Retina (tissue), 1 donor: ENCODE measurements around the gene CCDC34.

ENCODE experiments used
- DNase-seq: peaks from one replicate; pipeline ENCODE4 v3.0.0-alpha.2; 2016

Gene CCDC34

DNA sequence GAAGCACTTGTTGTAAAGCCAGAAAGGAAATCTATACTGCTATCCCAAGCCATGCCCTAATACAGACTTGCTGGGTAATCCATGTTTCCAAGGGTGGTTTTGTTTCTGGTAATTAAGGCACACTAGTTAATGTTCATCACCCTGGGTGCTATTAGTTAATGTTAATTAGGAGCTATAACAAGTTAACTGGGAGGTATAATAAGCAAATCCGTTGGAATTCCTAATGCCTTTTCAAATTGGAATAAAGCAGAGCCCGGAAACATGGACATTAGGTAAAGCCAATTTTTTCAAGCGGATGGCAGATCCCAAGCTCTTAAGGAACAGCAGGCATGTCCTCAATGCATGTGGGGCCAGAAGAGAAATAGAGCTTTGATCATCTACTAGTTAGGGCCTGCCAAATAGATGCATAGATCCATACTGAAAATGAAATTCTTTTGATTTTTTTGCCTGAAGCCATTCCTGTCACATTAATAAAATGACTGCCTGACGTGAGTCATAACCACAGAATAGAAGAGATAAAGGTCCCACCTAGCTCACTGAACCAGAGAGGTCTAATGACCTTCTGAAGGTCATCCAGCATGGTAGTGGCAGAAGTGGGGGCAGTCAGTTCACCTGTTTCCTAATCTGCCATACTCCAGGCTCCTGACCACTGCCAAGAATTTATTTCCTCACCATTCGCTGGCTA lies 28.5 kb upstream of the CCDC34 start:
- DNase-seq, result peak; percentile 56

DNA sequence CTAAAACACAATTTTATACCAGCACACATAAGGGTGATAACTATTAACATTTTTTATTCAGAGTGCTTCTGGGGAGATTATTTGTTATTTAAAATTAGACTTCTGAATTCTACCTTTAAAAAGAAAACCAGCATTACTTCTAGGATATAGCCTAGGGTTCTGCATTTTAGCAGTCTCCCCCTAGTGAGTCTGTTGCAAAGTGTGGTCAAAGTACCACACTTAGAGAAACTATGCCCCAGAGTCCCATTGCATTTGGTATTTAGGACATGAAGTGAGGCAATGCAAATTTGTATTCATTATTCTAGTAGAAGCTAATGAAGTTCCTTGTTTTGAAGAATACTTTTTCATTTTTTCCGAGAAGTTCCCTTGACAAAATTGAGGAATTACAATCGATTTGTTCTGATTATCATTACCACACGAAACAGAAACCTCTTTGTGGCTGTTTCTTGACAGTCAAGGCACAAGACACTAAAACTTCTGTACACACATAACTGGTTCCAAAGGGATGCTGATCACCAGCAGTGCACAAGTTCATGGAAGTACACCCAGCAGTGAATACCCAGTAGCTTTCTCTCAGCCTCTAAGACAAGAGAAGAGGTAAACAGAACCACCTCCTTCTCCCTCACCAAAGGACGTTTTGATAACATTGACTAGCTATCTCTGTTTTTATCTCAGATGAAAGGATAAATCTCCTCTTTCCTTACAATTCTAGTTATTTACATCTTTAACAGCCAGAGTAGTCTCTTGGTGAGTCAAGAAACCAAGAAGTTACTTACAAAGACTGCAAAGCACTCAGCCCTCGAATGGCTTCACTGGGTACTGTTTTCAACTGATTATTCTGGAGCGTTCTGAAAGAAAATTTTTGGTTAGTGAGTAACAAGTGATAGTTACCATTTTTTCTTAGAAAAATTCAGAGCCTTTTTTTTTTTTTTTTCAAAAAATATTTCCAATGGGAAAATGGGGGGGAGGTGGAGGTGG lies 27.6 kb upstream of the CCDC34 start:
- no peak for DNase-seq

DNA sequence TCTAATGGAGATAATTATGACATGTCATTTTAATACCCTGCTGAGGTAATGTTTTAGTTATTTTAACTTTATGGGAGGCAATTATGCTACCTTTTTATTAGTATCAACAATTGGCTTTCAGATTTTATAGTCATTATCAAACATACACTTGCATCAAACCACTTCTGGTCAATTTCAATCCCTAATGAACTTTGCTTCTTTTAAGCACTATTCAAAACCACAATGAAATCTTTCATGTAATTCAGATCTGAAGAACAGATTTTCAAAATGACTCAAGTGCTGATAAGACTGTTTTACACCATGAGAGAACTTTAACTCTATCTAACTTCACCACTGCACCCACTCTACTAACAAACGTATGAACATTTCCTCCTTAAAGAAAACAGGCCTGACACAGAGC lies 25.9 kb upstream of the CCDC34 start:
- no peak for DNase-seq

DNA sequence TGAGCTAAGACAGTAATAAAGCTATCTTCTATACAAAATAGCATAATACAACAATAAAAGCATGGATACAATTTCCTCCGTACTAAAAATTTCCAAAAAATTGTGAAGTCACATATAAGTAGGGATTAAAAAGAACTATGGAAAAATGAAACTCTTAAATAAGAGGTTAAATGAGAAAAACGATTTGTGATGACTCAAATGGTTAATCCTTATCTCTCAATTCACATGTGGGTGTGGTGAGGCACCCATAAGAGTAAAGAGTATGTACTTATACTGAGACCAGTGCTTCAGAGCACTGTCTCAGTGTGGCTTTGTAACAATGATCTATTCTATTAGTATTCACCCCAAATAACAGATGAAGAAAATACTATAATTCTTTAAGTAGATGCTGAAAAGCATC lies 25.0 kb upstream of the CCDC34 start:
- no peak for DNase-seq

DNA sequence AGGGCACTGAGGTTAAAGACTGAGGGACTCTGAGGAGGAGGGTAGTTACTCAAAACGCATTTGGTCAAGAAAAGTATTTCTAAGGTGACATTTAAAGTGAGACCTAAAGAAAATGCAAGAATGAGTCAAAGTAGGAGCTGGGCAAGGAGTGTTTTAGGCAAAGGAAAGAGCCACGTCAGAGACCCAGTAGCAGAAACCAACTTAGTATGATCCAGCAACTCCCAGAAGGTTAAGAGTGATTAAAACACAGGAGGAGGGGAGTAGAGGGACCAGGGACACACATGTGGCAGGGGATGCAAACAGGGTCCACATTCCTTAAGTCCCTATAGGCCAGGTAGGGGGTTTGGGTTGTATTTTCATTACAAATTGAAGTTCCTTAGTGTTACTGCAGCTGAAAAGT lies 24.3 kb upstream of the CCDC34 start:
- DNase-seq, result no peak

DNA sequence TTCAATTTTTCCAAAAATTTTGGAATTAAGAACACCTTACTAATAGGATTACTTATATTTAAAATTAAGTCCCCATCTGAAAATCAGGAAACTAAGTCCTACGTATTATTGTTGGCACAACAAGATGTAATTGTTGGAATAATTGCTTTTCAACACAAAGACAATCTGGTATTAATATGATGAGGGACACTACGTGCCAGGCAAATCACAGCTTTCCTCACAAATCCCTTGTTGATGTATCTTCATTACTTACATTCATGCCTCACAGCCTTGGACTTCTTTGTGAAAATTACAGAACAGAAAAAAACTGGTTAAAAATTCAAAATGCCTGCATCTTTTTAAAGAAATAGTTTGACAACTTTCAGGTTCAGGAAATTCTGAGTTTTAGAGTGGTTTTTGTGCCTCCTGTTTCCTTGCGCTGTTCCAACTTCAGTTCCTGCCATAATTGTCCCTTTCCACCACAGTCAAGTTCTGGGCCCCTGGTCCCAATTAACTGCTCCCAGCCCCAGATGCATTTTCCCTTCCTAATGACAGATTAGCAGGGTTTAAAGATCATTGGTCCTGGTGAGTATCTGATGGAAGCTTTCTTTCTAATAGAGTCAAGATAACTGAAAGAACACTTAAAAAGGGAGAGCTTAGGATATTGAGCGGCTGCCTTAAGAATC lies 23.3 kb upstream of the CCDC34 start:
- DNase-seq, result peak; percentile 63

DNA sequence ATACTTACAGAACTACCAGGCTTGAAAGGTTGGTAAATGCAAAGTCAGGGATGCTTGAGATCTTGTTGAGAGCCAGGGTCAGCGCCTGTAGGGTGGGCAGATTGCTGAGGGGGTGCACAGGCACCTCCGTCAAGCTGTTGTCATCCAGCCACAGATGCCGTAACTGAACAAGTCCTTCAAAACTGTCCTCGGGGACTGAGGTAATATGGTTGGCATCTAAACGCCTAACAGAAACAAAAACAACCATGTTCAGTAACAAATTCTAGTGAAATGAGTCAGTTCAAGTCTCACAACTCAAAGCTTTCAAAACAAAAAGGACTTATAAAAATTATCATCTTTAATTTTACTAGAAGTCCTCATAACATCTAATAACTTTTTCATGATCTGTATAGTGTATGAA lies 22.2 kb upstream of the CCDC34 start:
- no peak for DNase-seq

DNA sequence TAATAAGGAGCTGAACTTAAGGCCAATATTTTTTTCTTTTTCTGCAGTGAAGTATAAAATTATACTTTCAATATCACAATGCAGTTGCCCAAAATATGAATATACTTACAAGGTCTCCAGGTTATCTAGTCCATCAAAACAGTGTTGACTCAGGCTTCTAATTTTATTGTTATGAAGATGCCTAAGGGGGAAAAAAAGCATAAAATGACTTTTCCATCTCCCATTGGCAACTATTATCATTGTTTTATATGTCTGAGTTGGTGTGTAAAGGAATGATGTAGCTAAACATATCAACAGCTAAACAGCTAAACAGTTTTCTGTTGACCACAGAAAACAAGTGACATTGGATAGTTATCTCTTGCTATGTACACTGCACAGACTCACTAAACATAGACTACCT lies 21.2 kb upstream of the CCDC34 start:
- DNase-seq, result no peak

DNA sequence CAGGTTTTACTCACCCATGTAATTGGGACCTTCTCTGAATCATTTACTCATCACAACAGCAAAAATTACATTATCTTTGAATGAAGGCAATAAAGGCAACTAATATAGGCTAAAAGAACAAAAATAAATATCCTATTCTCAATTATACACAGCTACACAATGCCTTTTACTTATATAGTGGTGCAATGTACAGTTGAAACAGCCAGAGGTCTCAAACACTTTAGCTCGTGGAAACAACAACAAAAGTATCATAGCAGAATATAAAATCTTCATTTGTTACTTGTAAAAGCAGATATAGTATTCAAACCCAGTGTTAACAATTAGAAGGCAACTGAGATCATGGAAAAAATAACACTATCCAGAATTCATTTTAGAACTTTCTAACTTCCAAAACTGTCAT lies 20.6 kb upstream of the CCDC34 start:
- no peak for DNase-seq

DNA sequence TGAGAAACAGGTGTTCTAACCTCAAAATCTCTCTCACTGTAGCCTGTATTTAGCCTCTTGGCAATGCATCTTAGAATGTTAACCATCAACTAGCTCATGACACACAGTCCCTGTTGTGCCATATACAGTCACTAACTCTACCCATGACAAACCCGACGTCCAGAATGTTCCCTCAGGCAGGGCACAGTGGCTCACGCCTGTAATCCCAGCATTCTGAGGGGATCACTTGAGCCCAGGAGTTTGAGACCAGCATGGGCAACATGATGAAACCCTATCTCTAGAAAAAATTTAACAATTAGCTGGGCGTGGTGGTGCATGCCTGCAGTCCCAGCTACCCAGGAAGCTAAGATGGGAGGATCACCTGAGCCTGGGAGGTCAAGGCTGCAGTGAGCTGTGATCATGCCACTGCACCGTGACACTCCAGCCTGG lies 18.2 kb upstream of the CCDC34 start:
- no peak for DNase-seq

DNA sequence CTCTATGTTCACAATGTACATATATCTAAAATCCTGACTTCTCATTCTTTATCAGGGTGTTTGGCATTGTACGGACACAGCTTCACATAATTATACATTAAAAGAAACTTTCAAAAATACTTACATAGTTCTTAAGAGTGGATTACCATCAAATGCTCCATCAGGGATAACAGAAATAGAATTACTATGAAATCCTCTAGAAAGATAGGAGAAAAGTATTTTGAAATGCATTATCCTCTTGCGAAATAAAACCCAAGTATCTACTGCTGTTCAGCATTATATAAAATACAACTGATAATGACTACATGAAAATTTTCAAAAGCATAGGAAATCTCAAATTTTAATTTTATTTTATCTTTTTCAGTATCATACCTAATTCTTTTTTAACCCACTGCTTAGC lies 17.8 kb upstream of the CCDC34 start:
- DNase-seq, result no peak

DNA sequence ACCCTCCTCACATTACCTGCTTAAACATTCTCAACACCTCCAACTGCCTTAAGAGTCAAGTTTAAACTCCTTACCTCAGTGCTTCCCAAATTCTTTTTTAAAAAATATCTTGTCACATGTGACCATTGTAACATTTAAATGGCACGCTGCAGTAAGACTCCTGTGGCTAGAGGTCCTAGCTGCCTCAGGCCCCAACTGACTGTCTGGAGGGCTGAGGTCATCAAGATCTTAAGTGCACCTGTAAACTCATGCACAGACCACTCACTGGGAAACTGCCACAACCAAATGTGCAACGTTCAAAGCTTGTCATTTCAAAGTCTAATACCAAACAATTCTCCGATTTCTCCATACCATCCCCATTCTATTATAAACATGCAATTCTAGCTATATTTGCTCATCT lies 16.4 kb upstream of the CCDC34 start:
- no peak for DNase-seq

DNA sequence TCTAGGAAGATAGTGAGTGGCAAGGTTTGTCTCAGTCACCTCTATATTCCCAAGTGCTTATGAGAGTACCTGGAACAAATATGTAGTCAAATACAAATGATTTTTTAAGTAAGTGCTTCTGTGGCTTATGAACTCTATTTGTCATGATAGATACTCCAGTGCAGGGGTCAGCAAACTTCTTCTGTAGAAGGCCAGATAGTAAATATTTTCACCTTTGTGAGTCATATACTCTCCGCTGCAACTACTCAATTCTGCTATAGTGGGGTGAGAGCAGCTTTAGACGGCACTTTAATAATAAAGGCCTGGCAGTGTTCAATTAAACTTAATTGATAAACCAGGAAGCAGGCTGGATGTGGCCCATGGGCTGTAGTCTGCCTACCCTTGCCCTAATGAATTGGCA lies 12.4 kb upstream of the CCDC34 start:
- no peak for DNase-seq

DNA sequence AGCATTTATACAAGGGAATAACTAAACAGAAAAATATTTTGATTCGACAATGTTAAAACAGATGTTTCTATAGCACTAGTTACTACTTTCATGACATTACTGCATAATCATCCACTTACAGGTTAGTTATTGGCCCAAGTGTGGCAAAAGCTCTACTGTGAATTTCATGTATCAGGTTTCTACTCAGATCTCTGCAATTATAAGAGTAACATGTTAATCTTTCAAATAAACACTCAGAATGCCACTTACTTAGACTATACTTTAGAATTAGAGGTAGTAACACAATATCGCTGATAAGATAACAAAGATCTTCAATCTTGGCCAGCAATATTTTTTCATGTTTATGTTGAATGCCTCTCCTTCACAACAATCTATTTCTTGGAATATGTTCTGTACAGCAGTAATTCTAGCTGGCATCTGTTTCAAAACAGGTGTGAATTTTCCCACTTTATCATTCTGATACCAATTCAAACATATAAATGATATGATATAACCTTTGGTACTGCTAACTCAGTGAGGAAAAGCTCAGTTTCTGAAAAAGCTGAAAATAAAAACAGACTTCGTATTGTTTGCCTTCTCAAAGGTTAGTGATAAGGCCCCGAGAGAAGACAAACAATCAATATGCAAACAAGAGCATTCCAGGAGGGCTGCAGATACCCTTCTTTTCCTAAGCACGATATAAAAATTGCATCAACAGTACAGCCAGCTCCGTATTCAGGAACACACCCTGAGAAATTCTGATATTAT lies 11.0 kb upstream of the CCDC34 start:
- no peak for DNase-seq

DNA sequence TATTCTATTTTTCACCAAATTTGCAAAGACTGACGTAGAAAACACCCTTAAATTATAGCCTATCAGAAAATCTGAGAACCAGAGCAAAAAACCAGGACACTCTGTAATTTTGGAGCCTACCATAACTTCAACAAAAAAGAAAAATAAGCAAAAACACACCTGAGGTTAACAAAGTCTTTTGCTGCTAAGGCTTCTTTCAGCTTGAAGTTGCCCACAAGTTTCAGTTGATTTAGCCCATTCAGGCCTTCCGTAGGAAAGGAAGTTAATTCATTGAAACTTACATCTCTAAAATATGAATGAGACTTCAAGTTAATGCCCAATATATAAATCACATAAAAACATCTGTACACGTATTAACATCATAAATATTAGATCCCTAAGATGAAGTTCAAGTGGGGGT lies 10.4 kb upstream of the CCDC34 start:
- DNase-seq, result no peak

DNA sequence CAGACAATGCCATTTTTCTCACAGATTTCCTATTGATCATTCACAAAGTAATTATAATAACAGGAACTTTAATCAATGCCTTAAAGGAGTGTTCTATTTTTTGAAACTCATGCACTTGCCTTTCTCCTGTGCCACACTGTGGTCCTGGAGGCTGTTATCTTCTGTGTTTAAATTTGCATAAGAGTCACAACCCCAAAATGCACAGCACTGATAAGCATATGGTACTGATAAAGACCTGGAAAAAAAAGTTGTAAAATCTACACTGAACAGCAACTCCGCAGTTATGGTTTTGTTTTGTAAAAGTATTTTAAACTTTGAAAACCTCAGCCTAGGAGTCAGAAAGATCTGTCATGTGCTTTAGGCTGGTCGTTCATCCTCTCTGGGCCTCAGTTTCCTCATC lies 9.1 kb upstream of the CCDC34 start:
- DNase-seq, result no peak

DNA sequence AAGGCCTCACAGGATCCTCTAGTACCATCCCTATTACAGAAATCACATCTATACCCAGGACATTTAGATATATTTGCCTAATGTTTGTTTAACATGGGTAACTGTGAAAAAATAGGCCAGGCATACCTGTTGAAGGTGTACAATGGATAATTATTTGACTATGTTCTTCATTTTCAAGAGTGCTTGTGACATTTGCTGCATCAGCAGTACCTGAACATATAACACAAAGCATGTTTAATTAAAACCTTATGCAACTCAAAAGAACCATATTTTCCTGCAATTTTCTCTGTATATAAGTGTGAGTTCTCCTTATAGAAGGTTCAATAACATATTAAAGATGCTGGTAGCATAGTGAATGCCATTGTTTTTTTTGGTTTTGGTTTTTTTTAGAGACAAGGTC lies 8.5 kb upstream of the CCDC34 start:
- no peak for DNase-seq

DNA sequence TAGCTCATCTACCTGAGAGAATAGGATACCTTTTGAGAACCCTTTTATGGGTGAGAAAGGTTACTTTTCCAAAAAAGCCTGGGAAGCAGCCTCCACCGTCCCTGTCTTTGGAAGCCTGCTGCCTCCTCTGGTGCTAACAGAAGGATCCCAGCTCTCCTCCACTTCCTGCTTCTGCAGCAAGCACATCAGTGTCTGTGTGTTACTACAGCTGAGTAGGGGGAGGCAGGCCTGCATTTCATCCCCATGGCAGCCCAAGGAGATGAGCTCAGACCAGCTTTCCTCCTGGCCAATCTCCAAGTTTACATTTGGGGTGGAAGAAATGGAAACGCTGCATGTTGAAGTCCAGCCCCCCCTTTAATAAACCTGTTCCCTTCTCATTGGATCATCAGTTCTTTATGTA lies 7.4 kb upstream of the CCDC34 start:
- no peak for DNase-seq

DNA sequence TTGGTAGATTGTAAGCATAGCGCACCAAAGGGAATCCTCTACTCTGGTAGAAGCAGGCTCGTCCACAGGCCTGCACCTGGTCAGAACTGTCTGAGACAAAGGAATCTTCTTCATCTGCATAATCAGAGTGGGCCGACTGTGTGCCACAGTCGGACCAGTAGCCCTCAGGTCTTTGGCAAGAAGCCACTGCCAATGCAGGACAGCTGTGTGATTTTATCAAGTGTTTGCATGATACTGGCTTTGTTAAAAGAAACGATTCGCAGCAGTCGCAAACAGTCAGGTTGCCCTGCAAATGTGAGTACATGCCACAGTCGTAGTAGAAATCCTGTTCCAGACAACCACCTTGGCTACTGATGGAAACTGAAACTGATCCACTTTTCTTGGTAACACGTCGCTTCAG lies 4.9 kb upstream of the CCDC34 start:
- no peak for DNase-seq

DNA sequence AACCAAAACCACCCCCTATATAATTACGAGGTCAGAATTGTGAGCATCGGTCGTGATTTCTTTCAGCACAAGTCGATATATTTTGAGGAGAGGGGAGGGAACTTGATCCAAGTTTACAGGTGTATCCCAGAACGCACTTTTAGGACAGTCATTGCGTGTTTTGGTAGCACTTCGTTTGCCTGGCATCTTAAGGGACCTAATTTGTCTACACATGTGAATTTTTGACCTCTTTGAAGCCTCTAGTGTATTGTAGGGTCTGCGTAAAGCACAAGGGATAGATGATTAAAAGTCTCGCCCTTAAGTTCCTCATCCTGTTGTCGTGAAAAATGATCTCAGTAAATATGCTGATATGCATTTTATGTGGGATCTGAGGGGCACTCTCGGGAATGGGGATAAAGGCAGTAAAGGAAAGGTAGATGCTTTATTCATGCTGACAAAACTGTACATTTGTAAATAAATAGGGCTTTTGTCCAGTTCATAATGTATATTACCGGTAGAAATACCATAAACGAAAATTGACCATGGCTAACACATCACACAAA lies 632 bp upstream of the CCDC34 start:
- no peak for DNase-seq

DNA sequence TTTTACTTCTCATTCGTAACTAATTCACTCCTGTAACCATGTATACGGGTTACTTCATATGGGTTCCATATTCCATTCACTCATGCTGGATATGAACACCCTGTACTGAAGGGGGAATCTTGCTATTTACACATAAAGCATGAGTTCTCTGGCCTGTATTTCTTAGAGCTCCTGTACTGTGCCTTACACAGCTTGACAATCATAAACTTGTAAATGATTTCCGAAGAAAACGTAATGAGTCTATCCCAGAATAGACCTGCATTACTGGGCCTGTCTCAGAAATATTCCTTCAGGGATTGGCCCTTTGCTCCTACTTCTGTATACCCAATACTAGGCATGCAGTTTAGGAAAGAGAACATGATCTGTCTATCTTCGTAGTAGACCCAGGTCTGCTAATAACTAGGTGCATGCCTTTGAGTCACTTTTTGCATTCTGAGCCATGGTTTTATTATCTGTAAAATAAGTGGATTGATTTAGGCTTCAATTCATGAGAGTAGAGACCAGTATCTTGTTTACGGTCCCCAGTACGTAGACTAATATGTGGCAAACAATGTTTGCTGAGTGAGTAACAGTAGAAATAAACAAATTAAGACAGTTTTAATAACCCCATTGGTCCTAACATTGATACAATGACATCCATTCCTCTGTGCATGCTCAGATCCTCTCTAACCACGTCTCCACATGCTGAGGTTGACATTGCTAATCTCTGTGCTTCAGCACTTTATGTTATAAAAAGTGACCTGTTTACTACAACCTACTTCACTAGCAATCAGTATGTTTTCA lies 1.2 kb downstream of the CCDC34 start:
- no peak for DNase-seq

DNA sequence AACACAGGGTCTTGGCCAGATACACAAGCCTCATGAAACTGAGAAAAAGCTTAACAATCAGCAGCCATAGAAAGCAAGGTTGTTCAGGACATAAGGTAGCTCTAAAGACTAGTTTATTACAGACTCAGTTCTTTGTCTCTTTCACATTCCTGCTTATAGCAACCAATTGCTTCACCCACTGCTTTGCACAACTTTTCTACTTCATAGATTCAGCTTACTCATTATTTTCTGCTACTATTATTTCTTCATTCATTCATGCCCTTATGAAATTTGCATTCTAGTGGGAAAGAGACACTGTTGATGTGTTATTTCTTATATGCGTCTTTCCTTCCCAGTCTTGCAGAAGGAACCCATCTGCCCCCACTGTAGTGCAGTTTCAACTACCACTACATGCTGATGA lies 4.7 kb downstream of the CCDC34 start:
- DNase-seq, result no peak
